Astrocyte (in vitro differentiated cells and primary cell): Measurements from ENCODE around the gene GRK3. TPM values are rescaled to one million over a fixed set of nuclear protein-coding genes. Genes with fewer than 3 reads are reported as not detected.
A peak's percentile ranks its signal among the peaks of the same experiment; 100 is the strongest.

ENCODE experiments used
- DNase-seq: peaks from one replicate; pipeline ENCODE4 v3.0.0-alpha.2; 2010; ENCODE audit warnings: low read depth
- FAIRE-seq: peaks from 2 replicates; lab custom pipeline; 2011; peaks lifted over from hg19 to GRCh38; lab: Jason Lieb, UNC
- H2AFZ ChIP-seq: 2 replicates; pipeline ENCODE4 v1.6.0; 2012; ENCODE audit warnings: low read depth, low read length, inconsistent platforms
- H3K27ac ChIP-seq: 2 replicates; pipeline ENCODE4 v1.5.1; 2011; ENCODE audit warnings: low read depth, low read length, inconsistent platforms
- H3K27me3 ChIP-seq: 2 replicates; pipeline ENCODE4 v1.6.0; 2011; ENCODE audit warnings: low read length, inconsistent platforms; ENCODE audit not compliant: insufficient read depth
- H3K36me3 ChIP-seq: 2 replicates; pipeline ENCODE4 v1.5.1; 2011; ENCODE audit warnings: low read length, inconsistent platforms; ENCODE audit not compliant: insufficient read depth
- H3K4me1 ChIP-seq: 2 replicates; pipeline ENCODE4 v1.5.1; 2011; ENCODE audit warnings: low read length, inconsistent platforms; ENCODE audit not compliant: insufficient read depth
- H3K4me2 ChIP-seq: 2 replicates; pipeline ENCODE4 v1.6.0; 2012; ENCODE audit warnings: low read length, inconsistent platforms
- H3K4me3 ChIP-seq: 2 replicates; pipeline ENCODE4 v1.5.1; 2011; ENCODE audit warnings: low read depth, mild to moderate bottlenecking, low read length, inconsistent platforms; ENCODE audit not compliant: insufficient read depth
- H3K79me2 ChIP-seq: 2 replicates; pipeline ENCODE4 v1.6.0; 2012; ENCODE audit warnings: mild to moderate bottlenecking, low read length, inconsistent platforms; ENCODE audit not compliant: insufficient read depth
- H3K9ac ChIP-seq: 2 replicates; pipeline ENCODE4 v1.6.0; 2012; ENCODE audit warnings: mild to moderate bottlenecking, low read length, inconsistent platforms
- H3K9me3 ChIP-seq: 2 replicates; pipeline ENCODE4 v1.5.1; 2012; ENCODE audit warnings: low read depth, mild to moderate bottlenecking, low read length, inconsistent platforms; ENCODE audit not compliant: insufficient read depth
- H4K20me1 ChIP-seq: 2 replicates; pipeline ENCODE4 v1.6.0; 2012; ENCODE audit warnings: low read length, inconsistent platforms; ENCODE audit not compliant: insufficient read depth
- H3K27ac Mint-ChIP-seq: one replicate; pipeline ENCODE4 v1.8.0; 2021; ENCODE audit warnings: mild to moderate bottlenecking, mixed read lengths; ENCODE audit not compliant: unreplicated experiment
- H3K27me3 Mint-ChIP-seq: one replicate; pipeline ENCODE4 v1.8.0; 2021; ENCODE audit warnings: low read depth, mixed read lengths; ENCODE audit not compliant: unreplicated experiment
- H3K36me3 Mint-ChIP-seq: one replicate; pipeline ENCODE4 v1.8.0; 2021; ENCODE audit warnings: low read depth, mixed read lengths; ENCODE audit not compliant: unreplicated experiment
- H3K4me1 Mint-ChIP-seq: one replicate; pipeline ENCODE4 v1.8.0; 2021; ENCODE audit warnings: low read depth, mixed read lengths; ENCODE audit not compliant: unreplicated experiment
- H3K4me3 Mint-ChIP-seq: one replicate; pipeline ENCODE4 v1.8.0; 2021; ENCODE audit warnings: mild to moderate bottlenecking, moderate library complexity, mixed read lengths; ENCODE audit not compliant: unreplicated experiment
- H3K9me3 Mint-ChIP-seq: one replicate; pipeline ENCODE4 v1.8.0; 2021; ENCODE audit warnings: mild to moderate bottlenecking, mixed read lengths; ENCODE audit not compliant: unreplicated experiment
- CTCF ChIP-seq: IDR thresholded peaks from 2 replicates; pipeline ENCODE4 v1.5.1; 2011; ENCODE audit warnings: low read depth, mild to moderate bottlenecking, inconsistent platforms, low read length, moderate library complexity; ENCODE audit not compliant: insufficient read depth
- EZH2 ChIP-seq: IDR thresholded peaks from 2 replicates; pipeline ENCODE4 v1.6.1; 2012; ENCODE audit warnings: mild to moderate bottlenecking, low read length, inconsistent platforms; ENCODE audit not compliant: insufficient read depth
- total RNA-seq: library from RNA; stranded (reverse); gene quantifications from 2 replicates; pipeline ENCODE4 v1.2.1, GENCODE V29; 2021

The GRK3 gene
- total RNA-seq, 1 donor from 2014 or later = 7.2 TPM

- Histone ChIP-seq H3K4me3 (no peak overlapping the region), H2AFZ (no peak overlapping the region), H3K27me3 (no peaks in the 10 kb centered on the region), H3K27ac (no peak overlapping the region), H3K9ac (no peak overlapping the region), H3K4me1 (no peaks in the 10 kb centered on the region), H4K20me1 (no peaks in the 10 kb centered on the region), H3K36me3 (no peaks in the 10 kb centered on the region), H3K79me2 (no peaks in the 10 kb centered on the region), H3K4me2 (no peak overlapping the region), H3K9me3 (no peaks in the 10 kb centered on the region)
- no peak overlapping the region for H3K4me3 Mint-ChIP-seq
- H3K9me3 Mint-ChIP-seq = no peaks in the 10 kb centered on the region
- no peak for FAIRE-seq
- no peaks in the 10 kb centered on the region for H3K27me3 Mint-ChIP-seq
- no peak overlapping the region for H3K27ac Mint-ChIP-seq
- no peak for TF ChIP-seq EZH2
- no peak for TF ChIP-seq CTCF
- DNase-seq = no peak
- no peaks in the 10 kb centered on the region for H3K36me3 Mint-ChIP-seq
- no peaks in the 10 kb centered on the region for H3K4me1 Mint-ChIP-seq
Observed at GRCh38 chr22:25660336-25660735, 95.9 kb downstream of the GRK3 start.

DNA sequence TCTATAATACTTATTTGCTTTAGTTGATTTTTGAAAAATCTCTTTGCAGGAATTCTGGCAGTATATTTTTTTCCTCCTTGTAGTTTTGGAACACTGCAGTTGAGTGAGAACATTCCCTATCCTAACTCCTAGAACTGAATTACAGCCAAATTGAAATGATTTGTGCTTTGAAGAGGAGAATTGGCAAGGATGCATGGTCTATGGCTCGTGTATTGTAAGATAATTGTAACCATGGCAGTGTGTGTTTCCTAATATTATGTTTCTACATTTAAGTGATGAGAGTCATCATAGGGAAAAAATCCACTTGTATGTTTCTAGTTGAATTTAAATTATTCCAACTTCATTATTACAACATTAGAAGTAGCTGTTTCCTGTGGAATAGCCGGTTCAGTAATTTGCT lies 96.6 kb downstream of the GRK3 start:
- H3K4me3 ChIP-seq = no peak overlapping the region
- H3K27ac ChIP-seq = no peak overlapping the region
- FAIRE-seq = no peak
- H4K20me1 ChIP-seq = no peaks in the 10 kb centered on the region
- no peaks in the 10 kb centered on the region for H3K9me3 Mint-ChIP-seq
- no peak for TF ChIP-seq EZH2
- TF ChIP-seq CTCF = no peak
- no peak overlapping the region for H2AFZ ChIP-seq
- no peak overlapping the region for H3K9ac ChIP-seq
- no peaks in the 10 kb centered on the region for H3K9me3 ChIP-seq
- H3K4me1 ChIP-seq = no peaks in the 10 kb centered on the region
- no peaks in the 10 kb centered on the region for H3K36me3 Mint-ChIP-seq
- no peaks in the 10 kb centered on the region for H3K27me3 Mint-ChIP-seq
- no peaks in the 10 kb centered on the region for H3K36me3 ChIP-seq
- no peaks in the 10 kb centered on the region for H3K27me3 ChIP-seq
- no peak overlapping the region for H3K4me2 ChIP-seq
- peak; percentile 4 for DNase-seq
- H3K4me3 Mint-ChIP-seq = no peak overlapping the region
- no peaks in the 10 kb centered on the region for H3K4me1 Mint-ChIP-seq
- no peak overlapping the region for H3K27ac Mint-ChIP-seq
- H3K79me2 ChIP-seq = no peaks in the 10 kb centered on the region

DNA sequence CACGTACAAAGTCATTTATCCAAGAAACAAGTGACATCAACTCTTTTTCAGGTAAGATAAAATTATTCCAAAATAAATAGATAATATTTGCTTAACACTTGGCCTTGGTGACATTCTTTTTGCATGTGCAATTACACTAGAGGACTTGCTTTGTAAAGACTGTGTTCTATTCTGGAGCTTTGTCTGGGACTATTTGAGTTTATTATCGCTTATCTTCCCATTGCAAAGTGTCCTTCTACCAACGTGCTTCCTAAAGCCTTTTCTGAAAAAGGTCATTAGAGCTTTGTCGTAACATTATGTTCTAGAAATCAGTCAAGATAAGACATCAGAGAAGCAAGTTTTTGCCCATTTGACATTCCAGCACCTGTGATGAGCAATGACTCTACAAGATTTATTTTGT lies 99.2 kb downstream of the GRK3 start:
- Histone ChIP-seq H3K9me3 (no peaks in the 10 kb centered on the region), H3K9ac (no peak overlapping the region), H3K4me2 (no peak overlapping the region), H3K36me3 (no peaks in the 10 kb centered on the region), H3K27ac (no peak overlapping the region), H3K79me2 (no peaks in the 10 kb centered on the region), H3K27me3 (no peaks in the 10 kb centered on the region), H2AFZ (no peak overlapping the region), H3K4me1 (no peaks in the 10 kb centered on the region), H4K20me1 (no peaks in the 10 kb centered on the region), H3K4me3 (no peak overlapping the region)
- no peaks in the 10 kb centered on the region for H3K4me1 Mint-ChIP-seq
- H3K27me3 Mint-ChIP-seq = no peaks in the 10 kb centered on the region
- H3K27ac Mint-ChIP-seq = no peak overlapping the region
- no peaks in the 10 kb centered on the region for H3K36me3 Mint-ChIP-seq
- FAIRE-seq (no peak), DNase-seq (no peak)
- no peaks in the 10 kb centered on the region for H3K9me3 Mint-ChIP-seq
- no peak overlapping the region for H3K4me3 Mint-ChIP-seq
- TF ChIP-seq CTCF (no peak), EZH2 (no peak)
